Muscle layer of duodenum (tissue), 2 donors: ENCODE data around the gene PRDM2.

ENCODE experiments used
- H3K27ac ChIP-seq: one replicate; pipeline ENCODE4 v1.7.0; 2013; ENCODE audit warnings: mild to moderate bottlenecking, low read length
- H3K27me3 ChIP-seq: one replicate; pipeline ENCODE4 v1.7.0; 2013; ENCODE audit warnings: low read depth, mild to moderate bottlenecking, control low read depth, low read length
- H3K36me3 ChIP-seq, 2 donors: one replicate each; pipeline ENCODE4 v1.7.0; 2013; ENCODE audit warnings: low read length in 2 of 2, control low read depth in 1 of 2, mild to moderate bottlenecking in 1 of 2; ENCODE audit not compliant: insufficient read depth in 2 of 2, control insufficient read depth in 1 of 2
- H3K4me1 ChIP-seq, 2 donors: one replicate each; pipeline ENCODE4 v1.7.0; 2013; ENCODE audit warnings: low read length in 2 of 2, mild to moderate bottlenecking in 2 of 2, control low read depth in 1 of 2, moderate library complexity in 1 of 2; ENCODE audit not compliant: insufficient read depth in 2 of 2, control insufficient read depth in 1 of 2
- H3K4me3 ChIP-seq, 2 donors: one replicate each; pipeline ENCODE4 v1.7.0; 2013; ENCODE audit warnings: low read length in 2 of 2, low read depth in 1 of 2, mild to moderate bottlenecking in 1 of 2
- H3K9me3 ChIP-seq, 2 donors: one replicate each; pipeline ENCODE4 v1.7.0; 2013; ENCODE audit warnings: low read length in 2 of 2, control low read depth in 1 of 2, mild to moderate bottlenecking in 1 of 2; ENCODE audit not compliant: control insufficient read depth in 1 of 2
- donor health status: healthy.

Gene PRDM2

GRCh38 chr1:13783551-13783950 is 83.6 kb downstream of the PRDM2 start:
- Histone ChIP-seq H3K4me1 (peaks cover 0 to 25% of the 10 kb centered on the region in 2 donors), H3K36me3 (peaks cover 28 to 29% of the 10 kb centered on the region in 2 donors), H3K4me3 (no peak overlapping the region), H3K27ac (no peak overlapping the region), H3K9me3 (no peaks in the 10 kb centered on the region), H3K27me3 (no peaks in the 10 kb centered on the region)

- peaks cover 20 to 21% of the 10 kb centered on the region in 2 donors for H3K36me3 ChIP-seq
- H3K27me3 ChIP-seq: no peaks in the 10 kb centered on the region
- peaks cover 0 to 25% of the 10 kb centered on the region in 2 donors for H3K4me1 ChIP-seq
- H3K9me3 ChIP-seq: no peaks in the 10 kb centered on the region
- no peak overlapping the region for H3K4me3 ChIP-seq
- no peak overlapping the region for H3K27ac ChIP-seq
Observed at GRCh38 chr1:13784971-13785370, 85.0 kb downstream of the PRDM2 start.

- H3K36me3 ChIP-seq: peaks cover 9 to 18% of the 10 kb centered on the region in 2 donors
Observed at GRCh38 chr1:13786541-13786940, 86.6 kb downstream of the PRDM2 start.

GRCh38 chr1:13788795-13789194 is 88.8 kb downstream of the PRDM2 start:
- Histone ChIP-seq H3K27me3 (no peaks in the 10 kb centered on the region), H3K4me1 (peaks cover 0 to 2% of the 10 kb centered on the region in 2 donors), H3K4me3 (no peak overlapping the region), H3K9me3 (no peaks in the 10 kb centered on the region), H3K36me3 (peaks cover 7 to 14% of the 10 kb centered on the region in 2 donors), H3K27ac (no peak overlapping the region)

More at GRCh38 chr1:13786541-13786940, 86.6 kb downstream of the PRDM2 start:
- Histone ChIP-seq H3K27ac (no peak overlapping the region), H3K4me1 (peaks cover 0 to 21% of the 10 kb centered on the region in 2 donors), H3K4me3 (no peak overlapping the region), H3K9me3 (no peaks in the 10 kb centered on the region), H3K27me3 (no peaks in the 10 kb centered on the region)

GRCh38 chr1:13790290-13791030 is 90.5 kb downstream of the PRDM2 start:
- H3K36me3 ChIP-seq: peaks cover 7 to 14% of the 10 kb centered on the region in 2 donors
- H3K4me3 ChIP-seq: no peak overlapping the region
- H3K27ac ChIP-seq: no peak overlapping the region
- H3K9me3 ChIP-seq: no peaks in the 10 kb centered on the region
- H3K27me3 ChIP-seq: no peaks in the 10 kb centered on the region
- H3K4me1 ChIP-seq: no peaks in the 10 kb centered on the region

- Histone ChIP-seq H3K4me3 (no peak overlapping the region), H3K36me3 (peaks cover 7 to 8% of the 10 kb centered on the region in 2 donors), H3K27ac (no peak overlapping the region), H3K27me3 (no peaks in the 10 kb centered on the region), H3K4me1 (no peaks in the 10 kb centered on the region), H3K9me3 (no peaks in the 10 kb centered on the region)
Observed at GRCh38 chr1:13792419-13792818, 92.4 kb downstream of the PRDM2 start.

GRCh38 chr1:13793088-13793730 is 93.2 kb downstream of the PRDM2 start:
- Histone ChIP-seq H3K27ac (no peak overlapping the region), H3K4me3 (no peak overlapping the region), H3K27me3 (no peaks in the 10 kb centered on the region), H3K9me3 (no peaks in the 10 kb centered on the region), H3K36me3 (peaks cover 7 to 8% of the 10 kb centered on the region in 2 donors), H3K4me1 (no peaks in the 10 kb centered on the region)

- Histone ChIP-seq H3K27ac (no peak overlapping the region), H3K36me3 (peaks cover 0 to 5% of the 10 kb centered on the region in 2 donors), H3K9me3 (no peaks in the 10 kb centered on the region), H3K27me3 (no peaks in the 10 kb centered on the region), H3K4me3 (no peak overlapping the region), H3K4me1 (no peaks in the 10 kb centered on the region)
Observed at GRCh38 chr1:13794231-13795187, 94.5 kb downstream of the PRDM2 start.

- H3K9me3 ChIP-seq: no peaks in the 10 kb centered on the region
- no peaks in the 10 kb centered on the region for H3K36me3 ChIP-seq
- H3K27ac ChIP-seq: no peak overlapping the region
- no peaks in the 10 kb centered on the region for H3K27me3 ChIP-seq
- H3K4me1 ChIP-seq: no peaks in the 10 kb centered on the region
- H3K4me3 ChIP-seq: no peak overlapping the region
Observed at GRCh38 chr1:13797397-13797796, 97.4 kb downstream of the PRDM2 start.

- Histone ChIP-seq H3K9me3 (no peaks in the 10 kb centered on the region), H3K36me3 (no peaks in the 10 kb centered on the region), H3K27me3 (no peaks in the 10 kb centered on the region), H3K4me1 (no peaks in the 10 kb centered on the region), H3K4me3 (no peak overlapping the region), H3K27ac (no peak overlapping the region)
Observed at GRCh38 chr1:13798120-13798519, 98.1 kb downstream of the PRDM2 start.
